GM19372 (cell line): ENCODE data around the gene PIK3C2B.

Experiments used
- ATAC-seq: cut with Tn5 transposase; IDR thresholded peaks from one replicate; pipeline ENCODE4 v1.9.1; 2021; ENCODE audit warnings: mild to moderate bottlenecking, low read depth, moderate library complexity; ENCODE audit not compliant: unreplicated experiment

The PIK3C2B gene

GRCh38 chr1:204480515-204480914, 14.1 kb downstream of the PIK3C2B start:
- peak; percentile 62 for ATAC-seq

- ATAC-seq: no peak
Observed at GRCh38 chr1:204479387-204480136, 15.0 kb downstream of the PIK3C2B start.

DNA sequence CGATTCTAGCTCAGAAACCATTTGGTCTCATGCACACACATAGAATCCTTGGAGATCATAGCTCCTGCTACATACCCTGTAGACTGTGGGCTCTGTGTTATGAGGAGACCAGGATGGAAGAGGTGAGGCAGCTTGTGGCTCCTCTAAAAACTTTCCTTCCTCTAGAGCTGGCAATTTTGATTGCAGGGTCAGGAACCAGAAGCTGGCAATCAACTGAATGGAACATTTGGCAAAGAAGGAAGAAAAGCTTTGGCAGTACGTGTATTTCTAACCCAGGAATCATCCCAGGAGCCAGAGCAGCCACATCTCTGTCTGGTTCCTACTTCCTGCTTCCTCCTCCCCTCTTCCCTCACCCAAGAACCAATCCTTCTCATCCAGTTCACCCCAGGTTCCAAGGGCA, 15.7 kb downstream of the PIK3C2B start:
- ATAC-seq: no peak

DNA sequence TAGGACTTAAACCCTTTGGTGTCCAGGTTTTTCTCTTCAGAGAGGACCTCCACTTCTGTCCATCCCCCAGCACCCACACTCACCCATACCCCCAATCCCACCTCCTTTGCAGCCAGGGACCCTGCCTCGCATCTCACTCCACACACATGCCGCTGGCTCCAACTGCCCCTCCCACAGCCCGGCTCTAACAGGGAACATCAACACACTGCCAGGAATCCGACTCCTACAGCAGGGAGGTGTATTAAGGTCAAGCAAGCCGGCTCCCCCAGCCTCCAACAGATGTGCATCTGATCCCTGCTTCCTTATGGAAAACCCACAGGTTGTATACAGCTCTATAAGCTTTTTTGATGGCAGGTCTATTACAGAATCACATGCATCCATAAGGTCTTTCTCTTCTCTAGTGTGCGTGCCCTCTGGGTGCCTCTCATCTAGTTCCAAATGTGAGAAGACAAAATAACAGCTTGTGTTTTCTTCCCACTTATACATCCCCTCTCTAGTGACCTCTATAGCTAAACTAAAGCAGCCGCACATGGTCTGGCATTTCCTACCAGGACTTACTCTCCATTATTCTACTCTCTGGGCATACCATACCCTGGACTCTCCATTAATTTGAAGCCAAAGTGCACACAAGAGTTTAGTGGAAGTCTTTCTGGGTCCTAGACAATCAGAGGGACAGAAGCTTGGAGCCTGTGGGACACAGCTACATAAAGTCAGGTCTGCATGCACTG, 16.3 kb downstream of the PIK3C2B start:
- ATAC-seq: no peak

DNA sequence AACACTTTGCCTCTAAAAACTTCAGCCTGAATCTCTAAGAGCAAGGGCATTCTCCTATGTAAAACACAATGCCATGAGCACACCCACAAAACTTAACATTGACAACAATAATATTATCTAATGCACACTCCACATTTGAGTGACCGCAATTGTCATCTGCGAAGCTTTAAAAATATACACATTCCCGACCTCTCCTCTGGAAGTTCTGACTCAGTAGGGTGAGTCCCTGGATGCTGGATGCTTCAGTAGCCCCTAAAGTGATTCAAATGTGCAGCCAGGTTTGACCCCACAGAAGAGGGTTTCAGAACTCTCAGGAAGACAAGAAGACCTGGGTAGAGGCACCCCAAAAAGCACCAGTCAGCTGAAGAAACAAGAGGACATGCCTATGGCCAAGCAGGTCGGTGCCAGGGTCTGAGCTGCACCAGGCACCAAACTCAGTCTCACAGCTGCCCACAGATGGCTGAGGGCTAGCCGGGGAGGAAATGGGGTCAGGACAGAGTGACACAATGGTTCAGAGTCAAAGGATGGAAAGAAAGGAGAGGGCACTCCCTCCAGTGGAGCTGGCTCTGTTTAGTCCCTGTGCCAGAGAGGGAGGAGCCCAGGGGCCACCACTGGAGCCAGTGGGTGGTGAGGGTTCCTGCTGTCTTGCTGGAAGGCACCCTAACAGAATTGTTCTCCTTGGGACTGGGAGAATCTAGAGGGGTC, 17.4 kb downstream of the PIK3C2B start:
- no peak for ATAC-seq

- no peak for ATAC-seq
Observed at GRCh38 chr1:204476563-204476962, 18.0 kb downstream of the PIK3C2B start.

- no peak for ATAC-seq
Observed at GRCh38 chr1:204475656-204476432, 18.8 kb downstream of the PIK3C2B start.

GRCh38 chr1:204473400-204473965, 21.1 kb downstream of the PIK3C2B start:
- no peak for ATAC-seq

GRCh38 chr1:204472660-204473059, 21.9 kb downstream of the PIK3C2B start:
- ATAC-seq: no peak

DNA sequence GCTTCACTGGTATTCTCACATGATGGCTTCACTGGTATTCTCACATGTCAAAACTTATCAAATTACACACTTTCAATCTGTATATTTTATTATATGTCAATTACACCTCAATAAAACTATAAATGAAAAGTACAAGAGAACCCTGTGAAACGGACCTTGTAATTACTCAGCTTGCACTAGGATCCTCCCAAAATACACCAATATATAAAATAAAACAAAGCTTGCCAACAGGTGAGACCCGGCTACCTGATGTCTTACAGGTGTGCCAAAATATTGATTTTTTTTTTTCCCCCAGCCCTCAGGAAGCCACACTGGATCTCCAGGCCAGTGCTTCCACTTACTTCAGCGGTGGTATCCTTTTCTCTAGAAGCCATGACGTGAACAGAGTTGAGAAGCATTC, 22.9 kb downstream of the PIK3C2B start:
- no peak for ATAC-seq

DNA sequence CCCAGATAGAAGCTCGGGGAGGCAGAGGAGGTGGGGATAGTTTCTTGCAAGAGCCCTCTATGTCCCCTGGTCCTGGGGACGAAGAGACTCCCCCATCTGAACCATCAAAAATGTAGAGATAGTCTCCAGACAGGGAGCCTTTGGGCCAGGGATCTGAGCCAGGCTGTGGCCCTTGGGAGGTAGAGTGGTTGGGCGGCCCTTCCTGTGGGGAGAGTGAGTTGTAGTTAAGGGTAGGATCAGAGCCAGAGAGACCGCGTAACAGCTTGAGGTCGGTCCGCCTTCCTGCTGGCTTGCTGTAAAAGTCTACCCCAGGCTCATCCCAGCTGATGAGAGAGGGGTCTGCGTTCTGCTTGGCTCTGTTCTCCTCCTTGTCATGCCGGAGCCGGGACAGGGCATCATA, 25.3 kb downstream of the PIK3C2B start:
- ATAC-seq: no peak

DNA sequence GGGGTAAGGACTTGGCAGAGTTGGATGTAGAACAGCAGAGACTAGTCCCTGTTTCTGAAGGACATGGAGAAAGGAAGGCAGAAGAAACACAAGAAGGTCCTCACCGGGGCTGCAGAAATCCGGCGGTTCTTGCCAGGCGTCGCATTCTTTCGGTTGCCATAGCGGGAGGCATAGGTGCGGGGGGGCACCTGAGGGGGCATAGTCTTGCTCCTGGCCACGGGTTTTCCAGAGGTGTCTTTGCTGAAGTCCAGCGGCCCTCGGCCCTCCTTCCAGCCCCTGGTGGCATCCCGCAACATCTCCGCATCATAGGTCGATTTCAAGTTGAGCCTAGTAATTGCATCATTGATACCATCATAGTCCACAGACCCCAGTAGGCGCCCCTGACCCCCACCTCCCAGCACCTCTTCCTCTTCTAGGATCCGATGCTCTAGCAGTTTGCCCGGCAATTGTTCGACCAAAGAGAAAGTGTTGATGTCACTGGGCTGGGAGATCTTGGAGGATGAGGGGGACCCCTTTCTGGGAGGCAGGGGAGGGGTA, 25.8 kb downstream of the PIK3C2B start:
- no peak for ATAC-seq

DNA sequence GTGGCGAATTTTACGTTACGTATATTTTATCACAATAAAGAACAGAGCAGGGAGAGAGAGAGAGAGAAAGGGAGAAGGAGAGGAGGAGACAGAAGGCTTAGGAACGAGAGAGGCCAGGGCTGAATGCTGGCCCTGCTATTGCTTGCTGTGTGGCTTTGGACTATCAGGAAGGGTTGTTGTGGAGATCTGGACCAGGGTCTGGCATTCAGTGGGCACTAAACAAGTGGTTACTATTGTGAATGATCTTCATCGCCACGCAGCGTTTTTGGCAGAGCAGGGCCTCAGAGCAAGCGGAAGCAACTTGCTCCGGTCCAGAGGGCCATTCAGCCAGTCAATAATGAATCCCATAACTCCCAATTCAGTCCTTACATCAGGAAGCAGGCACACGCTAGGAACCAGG, 26.4 kb downstream of the PIK3C2B start:
- ATAC-seq: no peak

- peak; percentile 8 for ATAC-seq
Observed at GRCh38 chr1:204466416-204467405, 27.9 kb downstream of the PIK3C2B start.

- peak; percentile 78 for ATAC-seq
Observed at GRCh38 chr1:204465546-204466415, 28.8 kb downstream of the PIK3C2B start.

DNA sequence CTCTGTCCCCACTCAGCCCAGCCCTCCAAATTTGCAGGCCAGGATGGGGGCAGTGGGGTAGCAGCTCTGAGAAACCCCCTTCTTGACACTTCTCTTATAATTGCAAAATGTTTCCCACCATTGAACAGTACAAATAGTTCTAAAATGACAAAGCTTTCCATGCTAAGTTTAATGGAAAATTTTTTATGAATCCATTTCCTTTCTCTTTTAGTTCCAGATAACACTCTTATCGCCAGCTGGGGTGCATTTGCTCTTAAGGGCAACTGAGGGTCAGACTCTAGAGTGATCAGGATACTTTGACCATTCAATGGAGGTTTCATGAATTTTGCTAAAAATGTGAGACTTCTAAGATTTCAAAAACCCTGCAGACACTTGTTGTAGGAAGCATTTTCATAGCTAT, 29.9 kb downstream of the PIK3C2B start:
- ATAC-seq: no peak

DNA sequence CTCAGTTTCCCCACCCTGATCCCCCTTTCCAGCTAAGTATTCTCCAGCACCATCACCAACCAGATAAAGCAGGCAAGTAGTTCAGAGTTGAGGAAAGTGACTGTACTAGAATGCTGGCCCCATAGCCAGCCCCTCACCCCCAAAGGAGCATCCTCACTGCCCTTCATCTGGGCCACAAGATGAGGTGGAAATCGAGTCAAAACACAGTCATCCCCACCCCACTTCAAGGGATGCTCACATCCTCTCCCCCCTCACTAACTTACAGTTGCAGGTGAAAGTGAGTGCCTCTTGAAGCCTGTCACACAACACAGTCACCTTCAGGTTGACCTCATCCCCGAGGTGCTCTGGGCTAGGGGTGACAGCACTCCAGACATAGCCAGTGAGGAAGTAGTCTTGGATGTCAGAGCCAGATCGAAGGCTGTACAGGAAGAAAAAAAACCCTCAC, 30.4 kb downstream of the PIK3C2B start:
- no peak for ATAC-seq
